GM12891 (cell line): ENCODE data around the gene MFSD1.

Source experiments
- POLR2A ChIP-seq: IDR thresholded peaks from 2 replicates; pipeline ENCODE4 v1.6.1; 2011; ENCODE audit warnings: low read depth, low read length, control low read depth
- POLR2AphosphoS5 ChIP-seq: IDR thresholded peaks from 2 replicates; pipeline ENCODE4 v1.6.1; 2011; ENCODE audit warnings: low read depth, low read length, control low read depth
- SPI1 ChIP-seq: IDR thresholded peaks from 2 replicates; pipeline ENCODE4 v1.6.1; 2011; ENCODE audit warnings: low read depth, low read length, control low read depth
- TAF1 ChIP-seq: IDR thresholded peaks from 2 replicates; pipeline ENCODE4 v1.6.1; 2011; ENCODE audit warnings: low read depth, low read length, control low read depth

DNA sequence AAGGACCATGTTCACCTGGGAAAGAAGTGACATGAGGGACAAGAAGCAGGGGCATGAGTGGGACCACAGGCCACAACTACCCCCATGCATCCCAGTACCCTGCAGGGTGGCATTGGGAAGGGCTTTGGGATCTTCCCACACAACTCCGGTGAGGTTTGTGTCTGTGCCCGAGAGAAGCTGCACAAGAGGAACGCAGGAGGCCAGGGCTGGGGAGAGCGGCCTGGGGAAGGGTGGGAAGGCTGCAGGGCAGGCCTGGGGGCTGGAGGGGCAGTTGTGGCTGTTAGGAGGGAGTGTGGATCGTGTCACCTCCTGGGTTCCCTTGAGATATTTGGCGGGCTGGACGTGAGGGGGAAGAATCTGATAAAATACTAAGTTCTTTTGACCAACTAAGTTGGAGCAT, 25.3 kb upstream of the MFSD1 start:
- no peak for TF ChIP-seq POLR2A
- TF ChIP-seq SPI1: no peak
- TF ChIP-seq POLR2AphosphoS5: no peak
- no peak for TF ChIP-seq TAF1
